ENCODE measurements around the gene FSIP1.

Gene FSIP1

DNA sequence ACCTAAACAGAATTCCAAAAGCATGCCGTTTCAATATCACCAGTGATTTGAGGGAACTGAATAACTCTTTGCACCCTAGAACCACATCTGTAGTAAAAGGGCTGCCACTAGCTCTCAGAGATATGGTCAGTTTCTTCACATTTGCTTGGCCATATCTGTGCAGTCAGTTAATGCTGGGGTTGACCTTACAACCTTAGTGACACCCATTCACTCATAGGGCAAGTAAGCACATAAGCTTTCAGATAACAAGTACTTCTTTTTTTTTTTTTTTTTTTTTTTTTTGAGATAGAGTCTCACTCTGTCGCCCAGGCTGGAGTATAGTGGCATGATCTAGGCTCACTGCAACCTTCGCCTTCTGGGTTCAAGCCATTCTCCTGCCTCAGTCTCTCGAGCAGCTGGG is 20.4 kb upstream of the FSIP1 start:
- H3K9me2 ChIP-seq (ENCODE audit: low read depth, low read length): no peaks in the 10 kb centered on the region
- H3K4me1 ChIP-seq (ENCODE audit: insufficient read depth, low read length, severe bottlenecking): no peaks in the 10 kb centered on the region
- H3K27me3 ChIP-seq (ENCODE audit: insufficient read depth, low read length): no peaks in the 10 kb centered on the region; the same call in 1 of the 2 replicates
- no peak overlapping the region for H3K4me2 ChIP-seq (ENCODE audit: low read length)
- H4K20me1 ChIP-seq (ENCODE audit: insufficient read depth, low read length): no peaks in the 10 kb centered on the region
- no peak overlapping the region for H3K4me3 ChIP-seq (ENCODE audit: low read depth, low read length, poor library complexity, severe bottlenecking)
- H2AFZ ChIP-seq (ENCODE audit: low read length): no peak overlapping the region
- H3K9ac ChIP-seq (ENCODE audit: low read length): no peak overlapping the region
- TF ChIP-seq EZH2 (IDR thresholded peaks at IDR 0.05; ENCODE audit: borderline replicate concordance, low read length): no peak
- TF ChIP-seq CTCF (IDR thresholded peaks at IDR 0.05; ENCODE audit: low read length): no peak
- H3K27ac ChIP-seq (ENCODE audit: low read depth, low read length, poor library complexity, severe bottlenecking): no peak overlapping the region
- H3K36me3 ChIP-seq (ENCODE audit: insufficient read depth, low read length): no peaks in the 10 kb centered on the region
- no peaks in the 10 kb centered on the region for H3K79me2 ChIP-seq (ENCODE audit: insufficient read depth, low read length)
- no peaks in the 10 kb centered on the region for H3F3A ChIP-seq (ENCODE audit: insufficient read depth, low read length)
- no peaks in the 10 kb centered on the region for H3K9me3 ChIP-seq (ENCODE audit: low read length)

DNA sequence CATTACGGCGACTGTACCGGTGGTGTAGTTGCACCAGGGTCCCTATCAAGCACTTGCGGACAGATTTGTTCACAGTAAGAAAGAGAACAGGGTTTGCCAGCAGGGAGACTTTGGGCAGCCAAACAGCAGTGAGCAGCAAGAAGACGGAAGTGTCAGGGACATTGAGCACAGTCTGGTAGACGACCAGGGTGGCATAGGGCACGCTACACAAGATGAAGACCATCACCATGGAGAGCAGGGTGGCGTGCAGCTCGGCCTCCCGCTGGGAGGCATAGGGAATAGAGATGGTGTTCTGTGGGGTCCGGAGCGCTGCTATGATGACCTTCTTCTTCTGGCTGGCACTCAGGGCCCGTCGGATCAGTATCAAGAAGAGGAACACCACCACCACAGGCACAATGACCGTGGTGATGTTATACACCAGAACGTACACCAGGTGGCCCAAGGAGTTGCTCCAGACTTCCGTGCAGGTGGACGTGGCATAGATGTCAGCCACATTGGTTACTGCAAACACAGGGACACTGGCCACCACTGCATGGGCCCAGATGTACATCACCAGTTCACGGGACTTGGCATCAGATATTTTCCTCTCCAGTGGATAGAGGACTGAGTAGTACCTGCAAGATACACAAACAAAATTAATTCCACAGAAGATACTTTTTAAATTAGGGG is 19.1 kb upstream of the FSIP1 start:
- Histone ChIP-seq H3K4me2 (ENCODE audit: low read length) (no peak overlapping the region), H3K27ac (ENCODE audit: low read depth, low read length, poor library complexity, severe bottlenecking) (no peak overlapping the region), H3K4me1 (ENCODE audit: insufficient read depth, low read length, severe bottlenecking) (peaks cover 5% of the 10 kb centered on the region), H3K79me2 (ENCODE audit: insufficient read depth, low read length) (no peaks in the 10 kb centered on the region), H3K4me3 (ENCODE audit: low read depth, low read length, poor library complexity, severe bottlenecking) (no peak overlapping the region), H3K9me3 (ENCODE audit: low read length) (no peaks in the 10 kb centered on the region), H3K9ac (ENCODE audit: low read length) (no peak overlapping the region), H3K9me2 (ENCODE audit: low read depth, low read length) (no peaks in the 10 kb centered on the region), H3K36me3 (ENCODE audit: insufficient read depth, low read length) (no peaks in the 10 kb centered on the region), H4K20me1 (ENCODE audit: insufficient read depth, low read length) (no peaks in the 10 kb centered on the region), H3K27me3 (ENCODE audit: insufficient read depth, low read length) (no peaks in the 10 kb centered on the region; the same call in 1 of the 2 replicates), H2AFZ (ENCODE audit: low read length) (no peak overlapping the region), H3F3A (ENCODE audit: insufficient read depth, low read length) (no peaks in the 10 kb centered on the region)
- TF ChIP-seq CTCF (IDR thresholded peaks at IDR 0.05; ENCODE audit: low read length) (peak; percentile 63), EZH2 (IDR thresholded peaks at IDR 0.05; ENCODE audit: borderline replicate concordance, low read length) (no peak)

GRCh38 chr15:39799552-39800011 is 16.9 kb upstream of the FSIP1 start:
- Histone ChIP-seq H3K4me1 (ENCODE audit: insufficient read depth, low read length, severe bottlenecking) (peaks cover 5% of the 10 kb centered on the region), H3F3A (ENCODE audit: insufficient read depth, low read length) (no peaks in the 10 kb centered on the region), H3K4me3 (ENCODE audit: low read depth, low read length, poor library complexity, severe bottlenecking) (no peak overlapping the region), H3K9ac (ENCODE audit: low read length) (no peak overlapping the region), H3K27me3 (ENCODE audit: insufficient read depth, low read length) (no peaks in the 10 kb centered on the region; the same call in 1 of the 2 replicates), H3K9me2 (ENCODE audit: low read depth, low read length) (no peaks in the 10 kb centered on the region), H3K36me3 (ENCODE audit: insufficient read depth, low read length) (no peaks in the 10 kb centered on the region), H3K79me2 (ENCODE audit: insufficient read depth, low read length) (no peaks in the 10 kb centered on the region), H3K4me2 (ENCODE audit: low read length) (no peak overlapping the region), H2AFZ (ENCODE audit: low read length) (no peak overlapping the region), H3K9me3 (ENCODE audit: low read length) (no peaks in the 10 kb centered on the region), H3K27ac (ENCODE audit: low read depth, low read length, poor library complexity, severe bottlenecking) (no peak overlapping the region), H4K20me1 (ENCODE audit: insufficient read depth, low read length) (no peaks in the 10 kb centered on the region)
- no peak for TF ChIP-seq EZH2 (IDR thresholded peaks at IDR 0.05; ENCODE audit: borderline replicate concordance, low read length)
- no peak for TF ChIP-seq CTCF (IDR thresholded peaks at IDR 0.05; ENCODE audit: low read length)
